ENCODE data around the gene PDZD4. TPM values are rescaled to one million over a fixed set of nuclear protein-coding genes. Genes with fewer than 3 reads are reported as not detected.

PDZD4 gene
- total and polyA plus RNA-seq, 10 of the 15 experiments (the other 5 are each of a cell fraction or from before 2014, with no cell fraction given): 0.01 to 0.15 (median 0.04) TPM; not detected in 6

DNA sequence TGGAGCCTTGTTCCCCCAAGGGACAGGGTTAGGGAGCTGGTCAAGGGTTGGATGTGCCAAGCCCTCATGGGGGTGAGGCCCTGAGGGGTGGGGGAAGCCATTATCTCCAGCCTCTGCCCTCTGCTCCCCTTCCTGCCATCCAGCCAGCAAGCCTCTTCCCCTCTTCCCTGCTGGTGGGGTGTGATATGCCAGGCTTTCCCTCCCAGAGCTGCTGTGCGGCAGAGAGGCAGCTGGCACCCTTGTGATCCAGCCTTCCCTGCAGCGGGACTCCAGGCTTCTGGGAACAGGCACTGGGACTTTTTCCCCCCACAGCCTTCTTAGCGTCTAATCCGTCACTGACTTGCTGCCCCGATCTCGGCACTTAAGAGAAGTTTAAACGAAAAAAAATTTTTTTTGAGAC lies 29.6 kb downstream of the PDZD4 start:
- ATAC-seq: peak; percentile 25
- H3K79me2 ChIP-seq (ENCODE audit: control insufficient read depth, insufficient read depth, low read length): peaks cover 6% of the 10 kb centered on the region
- H3K27me3 ChIP-seq (replicated peaks in 1 of 2; ENCODE audit: control insufficient read depth in 2 of 2, insufficient read depth in 2 of 2, low read length in 1 of 2): no peaks in the 10 kb centered on the region
- H2AFZ ChIP-seq (ENCODE audit: control insufficient read depth, low read depth, low read length): no peak overlapping the region
- H3K9me3 ChIP-seq (replicated peaks; ENCODE audit: control insufficient read depth, insufficient read depth, low read length): no peaks in the 10 kb centered on the region; the same call in 2 of the 3 replicates
- no peak overlapping the region for H3K9ac ChIP-seq (ENCODE audit: control insufficient read depth, insufficient read depth, low read length)
- no peak for FAIRE-seq
- no peak for DNase-seq (ENCODE audit: low read depth, low spot score)
- H3K4me2 ChIP-seq (ENCODE audit: control insufficient read depth, insufficient read depth): no peak overlapping the region
- intact Hi-C loops (cut with micrococcal nuclease; ENCODE audit: unreplicated experiment): no loop called here
- ChIA-PET RAD21 (ENCODE audit: unreplicated experiment) (no interaction called here), SMC1A (ENCODE audit: uncharacterized antibody, unreplicated experiment) (no interaction called here), CTCF (no interaction called here), POLR2A (no interaction called here)
- peaks cover 0 to 1% of the 10 kb centered on the region in 2 experiments; a peak in 2 of 4 replicates for H3K36me3 ChIP-seq (ENCODE audit: control insufficient read depth in 2 of 2, insufficient read depth in 2 of 2, low read length in 1 of 2)
- 71% methylated on average over 7 of the region's 7 CpGs for WGBS (ENCODE audit: insufficient coverage, insufficient replicate concordance, low lambda C conversion rate, missing lambda C conversion rate)
- H4K20me1 ChIP-seq (ENCODE audit: control insufficient read depth, insufficient read depth): no peaks in the 10 kb centered on the region; the same call in 1 of the 2 replicates
- in situ Hi-C loops (cut with MboI): loop anchor here (25.0 kb wide), 1 partner anchor 613 kb away; the partner anchor contains the start of gene MAGEA1
- H3K4me1 ChIP-seq (ENCODE audit: control insufficient read depth, insufficient read depth, low read length): peaks cover 4% of the 10 kb centered on the region; the same call in 1 of the 2 replicates
- H3K4me3 ChIP-seq: no peak overlapping the region
- no peak overlapping the region for H3K27ac ChIP-seq (ENCODE audit: control insufficient read depth, insufficient read depth)
- no TSS peak for BruUV-seq (replicated peaks)
- TF ChIP-seq NFYA (IDR thresholded peaks at IDR 0.05; ENCODE audit: borderline replicate concordance, low read depth, low read length) (no peak), CEBPB (IDR thresholded peaks at IDR 0.05; ENCODE audit: borderline replicate concordance in 1 of 2, low read depth in 2 of 2, low read length in 2 of 2) (no peak), STAT1 (conservative IDR thresholded peaks at IDR 0.05) (no peak), RBBP5 (conservative IDR thresholded peaks at IDR 0.05) (no peak), NRF1 (conservative IDR thresholded peaks at IDR 0.05; ENCODE audit: low read depth, low read length) (no peak), ZNF207 (IDR thresholded peaks at IDR 0.05; ENCODE audit: borderline replicate concordance) (no peak), RFX5 (IDR thresholded peaks at IDR 0.05; ENCODE audit: low read depth, low read length) (no peak), YY1 (IDR thresholded peaks at IDR 0.05; ENCODE audit: low read depth, low read length) (no peak), TCF12 (IDR thresholded peaks at IDR 0.05; ENCODE audit: low read depth, low read length) (no peak), PRDM15 (CRISPR knock-in tag; IDR thresholded peaks at IDR 0.05) (no peak), SKIL (IDR thresholded peaks at IDR 0.05; ENCODE audit: low read depth, poor library complexity, severe bottlenecking) (no peak)
- TF ChIP-seq, protein P1, sequence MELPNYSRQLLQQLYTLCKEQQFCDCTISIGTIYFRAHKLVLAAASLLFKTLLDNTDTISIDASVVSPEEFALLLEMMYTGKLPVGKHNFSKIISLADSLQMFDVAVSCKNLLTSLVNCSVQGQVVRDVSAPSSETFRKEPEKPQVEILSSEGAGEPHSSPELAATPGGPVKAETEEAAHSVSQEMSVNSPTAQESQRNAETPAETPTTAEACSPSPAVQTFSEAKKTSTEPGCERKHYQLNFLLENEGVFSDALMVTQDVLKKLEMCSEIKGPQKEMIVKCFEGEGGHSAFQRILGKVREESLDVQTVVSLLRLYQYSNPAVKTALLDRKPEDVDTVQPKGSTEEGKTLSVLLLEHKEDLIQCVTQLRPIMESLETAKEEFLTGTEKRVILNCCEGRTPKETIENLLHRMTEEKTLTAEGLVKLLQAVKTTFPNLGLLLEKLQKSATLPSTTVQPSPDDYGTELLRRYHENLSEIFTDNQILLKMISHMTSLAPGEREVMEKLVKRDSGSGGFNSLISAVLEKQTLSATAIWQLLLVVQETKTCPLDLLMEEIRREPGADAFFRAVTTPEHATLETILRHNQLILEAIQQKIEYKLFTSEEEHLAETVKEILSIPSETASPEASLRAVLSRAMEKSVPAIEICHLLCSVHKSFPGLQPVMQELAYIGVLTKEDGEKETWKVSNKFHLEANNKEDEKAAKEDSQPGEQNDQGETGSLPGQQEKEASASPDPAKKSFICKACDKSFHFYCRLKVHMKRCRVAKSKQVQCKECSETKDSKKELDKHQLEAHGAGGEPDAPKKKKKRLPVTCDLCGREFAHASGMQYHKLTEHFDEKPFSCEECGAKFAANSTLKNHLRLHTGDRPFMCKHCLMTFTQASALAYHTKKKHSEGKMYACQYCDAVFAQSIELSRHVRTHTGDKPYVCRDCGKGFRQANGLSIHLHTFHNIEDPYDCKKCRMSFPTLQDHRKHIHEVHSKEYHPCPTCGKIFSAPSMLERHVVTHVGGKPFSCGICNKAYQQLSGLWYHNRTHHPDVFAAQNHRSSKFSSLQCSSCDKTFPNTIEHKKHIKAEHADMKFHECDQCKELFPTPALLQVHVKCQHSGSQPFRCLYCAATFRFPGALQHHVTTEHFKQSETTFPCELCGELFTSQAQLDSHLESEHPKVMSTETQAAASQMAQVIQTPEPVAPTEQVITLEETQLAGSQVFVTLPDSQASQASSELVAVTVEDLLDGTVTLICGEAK (IDR thresholded peaks at IDR 0.05; ENCODE audit: borderline replicate concordance): no peak
- TF ChIP-seq, protein P2, sequence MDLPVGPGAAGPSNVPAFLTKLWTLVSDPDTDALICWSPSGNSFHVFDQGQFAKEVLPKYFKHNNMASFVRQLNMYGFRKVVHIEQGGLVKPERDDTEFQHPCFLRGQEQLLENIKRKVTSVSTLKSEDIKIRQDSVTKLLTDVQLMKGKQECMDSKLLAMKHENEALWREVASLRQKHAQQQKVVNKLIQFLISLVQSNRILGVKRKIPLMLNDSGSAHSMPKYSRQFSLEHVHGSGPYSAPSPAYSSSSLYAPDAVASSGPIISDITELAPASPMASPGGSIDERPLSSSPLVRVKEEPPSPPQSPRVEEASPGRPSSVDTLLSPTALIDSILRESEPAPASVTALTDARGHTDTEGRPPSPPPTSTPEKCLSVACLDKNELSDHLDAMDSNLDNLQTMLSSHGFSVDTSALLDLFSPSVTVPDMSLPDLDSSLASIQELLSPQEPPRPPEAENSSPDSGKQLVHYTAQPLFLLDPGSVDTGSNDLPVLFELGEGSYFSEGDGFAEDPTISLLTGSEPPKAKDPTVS (IDR thresholded peaks at IDR 0.05; ENCODE audit: low read depth, low read length): no peak

Measured in GM12878 (cell line).